Raji (cell line): Measurements from ENCODE around the gene SLC25A26.

Source experiments
- POLR2A ChIP-seq: IDR thresholded peaks from 2 replicates; pipeline ENCODE4 v1.6.1; 2011; ENCODE audit warnings: low read depth, low read length, control low read depth; ENCODE audit not compliant: insufficient read depth

Gene SLC25A26

GRCh38 chr3:66411961-66412887 lies 191.4 kb downstream of the SLC25A26 start:
- no peak for TF ChIP-seq POLR2A

- TF ChIP-seq POLR2A: no peak
These were observed 192.4 kb downstream of the SLC25A26 start for GRCh38 chr3:66413151-66413751.

GRCh38 chr3:66414846-66415245 lies 194.0 kb downstream of the SLC25A26 start:
- no peak for TF ChIP-seq POLR2A

- TF ChIP-seq POLR2A: no peak
These were observed 195.1 kb downstream of the SLC25A26 start for GRCh38 chr3:66415867-66416428.

GRCh38 chr3:66416556-66417304 lies 195.9 kb downstream of the SLC25A26 start:
- no peak for TF ChIP-seq POLR2A

GRCh38 chr3:66418475-66418931 lies 197.7 kb downstream of the SLC25A26 start:
- TF ChIP-seq POLR2A: no peak

- TF ChIP-seq POLR2A: no peak
These were observed 198.2 kb downstream of the SLC25A26 start for GRCh38 chr3:66419036-66419435.

GRCh38 chr3:66423791-66424190 lies 203.0 kb downstream of the SLC25A26 start:
- TF ChIP-seq POLR2A: no peak

- TF ChIP-seq POLR2A: no peak
These were observed 204.2 kb downstream of the SLC25A26 start for GRCh38 chr3:66425032-66425431.

- TF ChIP-seq POLR2A: no peak
These were observed 204.8 kb downstream of the SLC25A26 start for GRCh38 chr3:66425576-66426114.

GRCh38 chr3:66426135-66426534 lies 205.3 kb downstream of the SLC25A26 start:
- no peak for TF ChIP-seq POLR2A

GRCh38 chr3:66427352-66427751 lies 206.6 kb downstream of the SLC25A26 start:
- TF ChIP-seq POLR2A: no peak

GRCh38 chr3:66427951-66428474 lies 207.2 kb downstream of the SLC25A26 start:
- no peak for TF ChIP-seq POLR2A
